ENCODE data around the gene SGK2.

DNA sequence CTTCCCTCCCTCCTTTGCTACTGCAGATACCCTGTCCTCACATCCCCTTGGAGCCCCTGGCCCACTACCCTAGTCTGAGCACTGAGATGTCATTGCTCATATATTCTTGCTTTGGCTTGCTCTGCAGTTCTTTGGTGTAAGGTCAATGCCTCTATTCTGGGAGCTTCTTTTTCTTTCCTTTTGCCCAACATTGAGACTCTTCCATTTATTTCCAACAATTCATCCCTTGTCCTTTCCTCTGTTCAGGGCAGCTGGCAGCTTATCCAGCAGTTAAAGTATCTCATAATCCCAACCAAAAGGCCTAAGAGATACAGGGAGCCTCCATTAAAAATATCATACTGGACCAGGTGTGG lies 27.8 kb upstream of the SGK2 start:
- TF ChIP-seq, protein P1, sequence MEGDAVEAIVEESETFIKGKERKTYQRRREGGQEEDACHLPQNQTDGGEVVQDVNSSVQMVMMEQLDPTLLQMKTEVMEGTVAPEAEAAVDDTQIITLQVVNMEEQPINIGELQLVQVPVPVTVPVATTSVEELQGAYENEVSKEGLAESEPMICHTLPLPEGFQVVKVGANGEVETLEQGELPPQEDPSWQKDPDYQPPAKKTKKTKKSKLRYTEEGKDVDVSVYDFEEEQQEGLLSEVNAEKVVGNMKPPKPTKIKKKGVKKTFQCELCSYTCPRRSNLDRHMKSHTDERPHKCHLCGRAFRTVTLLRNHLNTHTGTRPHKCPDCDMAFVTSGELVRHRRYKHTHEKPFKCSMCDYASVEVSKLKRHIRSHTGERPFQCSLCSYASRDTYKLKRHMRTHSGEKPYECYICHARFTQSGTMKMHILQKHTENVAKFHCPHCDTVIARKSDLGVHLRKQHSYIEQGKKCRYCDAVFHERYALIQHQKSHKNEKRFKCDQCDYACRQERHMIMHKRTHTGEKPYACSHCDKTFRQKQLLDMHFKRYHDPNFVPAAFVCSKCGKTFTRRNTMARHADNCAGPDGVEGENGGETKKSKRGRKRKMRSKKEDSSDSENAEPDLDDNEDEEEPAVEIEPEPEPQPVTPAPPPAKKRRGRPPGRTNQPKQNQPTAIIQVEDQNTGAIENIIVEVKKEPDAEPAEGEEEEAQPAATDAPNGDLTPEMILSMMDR (IDR thresholded peaks at IDR 0.05; ENCODE audit: low read length): no peak
- no peak for TF ChIP-seq EZH2phosphoT487 (IDR thresholded peaks at IDR 0.05; ENCODE audit: low read length)
- no peak for TF ChIP-seq EZH2 (optimal IDR thresholded peaks at IDR 0.05; ENCODE audit: low read depth, low read length)

Data from MM.1S (cell line).